Stimulated activated CD4-positive, alpha-beta T cell treated with anti-CD3 and anti-CD28 coated beads, Interleukin-1b, Interleukin-23, amount 100 ng/mL, for 1 hour (primary cell): ENCODE measurements around the gene ANKUB1.
"Not testable (repeated sequence)": the region's sequence is repeated elsewhere in the genome, so short reads cannot be mapped to it uniquely, and the experiment has no call there.

Experiments used
- DNase-seq, 2 donors: peaks; one replicate each; pipeline ENCODE4 v3.0.0-alpha.2; 2020; ENCODE audit warnings: low read depth in 2 of 2

ANKUB1 gene, protein sequence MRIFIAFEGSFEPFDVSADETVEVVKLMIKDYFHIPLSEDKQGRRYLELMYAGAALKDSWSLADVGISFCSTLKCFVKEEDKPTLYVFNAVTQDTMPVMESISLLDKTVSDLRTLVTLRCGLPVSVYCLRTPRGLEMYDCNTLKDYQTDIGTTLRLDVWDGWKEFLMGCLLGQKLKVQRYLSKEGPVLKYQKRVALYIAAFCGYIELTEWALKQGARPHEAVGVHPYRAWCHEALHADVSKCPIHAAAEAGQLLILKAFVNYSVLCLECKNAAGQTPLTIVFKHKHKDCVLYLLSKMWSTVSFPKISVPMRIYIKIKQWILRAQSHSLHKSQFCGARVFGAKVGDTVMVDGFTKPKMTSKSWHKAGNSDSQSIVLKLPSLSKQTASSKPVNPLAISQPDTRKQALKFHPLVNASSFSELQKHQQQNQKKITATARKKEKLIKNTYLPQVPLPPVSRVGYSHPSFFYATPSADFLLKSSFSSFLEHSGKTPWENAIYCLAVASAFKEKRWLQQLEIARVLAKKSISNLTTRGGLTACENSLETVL

DNA sequence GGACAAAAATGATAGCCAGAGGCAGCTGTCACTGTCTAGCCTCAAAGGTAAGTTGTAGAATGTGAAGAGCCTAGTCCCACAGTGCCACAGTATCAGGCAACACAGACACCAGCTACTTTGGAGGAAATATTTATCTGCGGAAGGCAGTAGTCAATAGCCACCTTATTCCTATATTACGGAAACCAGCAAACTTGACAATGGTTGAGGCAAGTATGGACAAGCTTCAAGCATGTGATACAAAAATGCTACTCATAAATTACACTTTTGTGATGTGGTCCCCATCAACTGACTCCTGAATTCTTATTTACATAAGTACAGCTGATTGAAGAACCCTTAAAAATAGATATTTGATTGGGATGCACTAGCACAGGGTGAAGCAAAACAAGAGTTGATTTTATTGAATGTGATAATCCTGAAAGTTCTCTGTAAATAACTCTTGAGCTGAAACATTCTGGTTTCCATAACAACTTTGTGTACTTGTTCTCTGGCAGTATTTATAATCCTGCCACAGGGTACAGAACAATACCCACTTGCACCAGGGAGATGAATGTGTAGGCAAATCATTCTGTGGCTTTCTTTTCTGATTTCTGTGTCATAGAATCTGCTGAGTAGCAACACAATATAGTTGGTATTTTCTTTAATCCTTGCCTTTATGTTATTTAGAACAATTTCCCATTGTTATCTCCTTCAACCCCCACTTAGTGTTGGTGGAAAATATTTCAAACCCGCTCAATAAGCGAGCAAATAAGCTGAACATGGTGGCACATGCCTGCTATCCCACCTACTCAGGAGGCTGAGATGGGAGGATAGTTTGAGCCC, at the start of gene ANKUB1:
Gene ANKUB1 (minus strand): TSS at position 103 of the 819 bp plus-strand sequence. CDS start 188 bp downstream, outside the sequence.
- DNase-seq = no peak

DNA sequence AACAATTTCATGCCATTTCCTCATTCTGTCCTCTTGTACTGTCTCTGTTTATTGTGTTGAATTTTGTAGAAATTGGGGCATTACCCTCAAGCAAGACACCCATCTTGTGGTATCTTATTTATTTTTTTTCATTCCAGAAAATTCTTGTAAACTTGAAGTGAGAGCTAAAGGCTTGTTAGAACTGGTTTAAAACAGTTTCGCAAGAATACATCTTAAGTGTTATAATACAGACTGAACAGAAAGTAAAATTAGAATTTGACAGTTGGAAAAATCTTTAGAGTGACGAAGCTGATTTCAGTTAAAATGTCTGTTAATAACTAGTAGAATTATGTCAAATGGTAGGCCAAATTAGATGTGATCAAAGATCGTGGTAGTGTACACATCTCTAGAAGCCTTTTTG, 47.5 kb upstream of the ANKUB1 start:
- no peak for DNase-seq

DNA sequence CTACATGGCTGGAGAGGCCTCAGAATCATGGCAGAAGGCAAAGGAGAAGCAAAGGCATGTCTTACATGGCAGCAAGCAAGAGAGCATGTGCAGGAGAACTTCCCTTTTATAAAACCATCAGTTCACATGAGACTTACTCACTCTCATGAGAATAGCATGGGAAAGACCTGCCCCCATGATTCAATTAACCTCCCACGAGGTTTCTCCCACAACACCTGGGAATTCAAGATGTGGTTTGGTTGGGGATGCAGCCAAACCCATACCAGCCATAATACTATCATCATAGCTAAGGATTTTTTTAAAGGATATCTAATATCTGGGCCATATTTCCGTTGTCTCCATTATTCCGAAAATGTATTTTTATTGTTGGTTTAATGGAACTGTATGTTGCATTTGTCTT, 47.1 kb upstream of the ANKUB1 start:
- DNase-seq = not testable (repeated sequence)

DNA sequence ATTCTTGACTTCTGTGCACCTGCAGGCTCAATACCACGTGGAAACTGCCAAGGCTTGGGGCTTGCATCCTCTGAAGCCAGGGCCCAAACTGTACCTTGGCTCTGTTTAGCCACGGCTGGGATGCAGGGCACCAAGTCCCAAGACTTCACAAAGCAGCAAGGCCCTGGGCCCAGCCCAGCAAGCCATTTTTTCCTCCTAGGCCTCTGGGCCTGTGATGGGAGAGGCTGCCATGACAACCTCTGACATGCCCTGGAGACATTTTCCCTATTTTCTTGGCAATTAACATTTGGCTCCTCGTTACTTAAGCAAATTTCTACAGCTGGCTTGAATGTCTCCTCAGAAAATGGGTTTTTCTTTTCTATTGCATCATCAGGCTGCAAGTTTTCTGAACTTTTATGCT, 46.1 kb upstream of the ANKUB1 start:
- DNase-seq = not testable (repeated sequence)

DNA sequence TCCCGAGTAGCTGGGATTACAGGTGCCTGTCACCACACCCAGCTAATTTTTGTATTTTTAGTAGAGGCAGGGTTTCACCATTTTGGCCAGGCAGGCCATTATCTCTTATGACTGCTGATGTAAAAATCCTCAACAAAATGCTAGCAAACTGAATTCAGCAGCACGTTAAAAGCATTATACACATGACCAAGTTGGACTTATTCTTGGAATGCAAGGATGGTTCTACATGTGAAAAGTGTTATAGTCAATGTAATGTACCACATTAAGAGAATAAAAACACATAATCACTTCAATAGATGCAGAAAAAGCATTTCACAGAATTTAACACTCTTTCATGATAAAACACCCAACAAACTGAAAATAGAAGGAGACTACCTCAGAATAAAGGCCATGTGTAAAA, 40.9 kb upstream of the ANKUB1 start:
- no peak for DNase-seq

DNA sequence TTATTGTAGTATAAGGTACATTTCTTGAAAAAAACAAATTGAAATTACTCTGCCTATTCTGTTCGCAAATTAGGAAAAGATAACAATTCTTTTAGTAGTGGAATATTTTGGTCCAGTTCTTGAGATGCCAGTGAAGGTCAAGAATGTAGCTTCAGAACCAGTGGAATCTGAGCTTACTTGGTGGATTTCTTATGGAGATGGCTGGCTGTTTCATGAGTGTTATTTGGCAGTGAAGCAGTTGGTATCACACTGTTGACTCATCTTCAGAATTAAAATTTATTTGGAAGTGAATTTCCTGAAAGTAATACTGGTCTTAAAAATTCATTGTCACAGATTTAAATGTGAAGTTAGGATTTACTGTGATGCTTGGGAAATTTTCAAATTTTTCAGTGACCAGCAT, 39.7 kb upstream of the ANKUB1 start:
- DNase-seq = no peak

DNA sequence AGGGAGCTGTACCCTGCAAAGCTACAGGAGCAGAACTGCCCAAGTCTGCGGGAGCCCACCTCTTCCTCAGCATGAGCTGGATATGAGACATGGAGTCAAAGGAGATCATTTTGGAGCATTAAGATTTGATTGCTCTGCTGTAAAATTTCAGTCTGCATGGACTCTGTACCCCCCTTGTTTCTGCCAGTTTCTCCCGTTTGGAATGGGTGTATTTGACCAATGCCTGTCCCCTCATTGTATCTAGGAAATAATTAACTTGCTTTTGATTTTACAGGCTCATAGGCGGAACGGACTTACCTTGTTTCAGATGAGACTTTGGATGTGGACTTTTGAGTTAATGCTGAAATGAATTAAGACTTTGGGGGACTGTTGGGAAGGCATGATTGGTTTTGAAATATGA, 39.0 kb upstream of the ANKUB1 start:
- no peak for DNase-seq

DNA sequence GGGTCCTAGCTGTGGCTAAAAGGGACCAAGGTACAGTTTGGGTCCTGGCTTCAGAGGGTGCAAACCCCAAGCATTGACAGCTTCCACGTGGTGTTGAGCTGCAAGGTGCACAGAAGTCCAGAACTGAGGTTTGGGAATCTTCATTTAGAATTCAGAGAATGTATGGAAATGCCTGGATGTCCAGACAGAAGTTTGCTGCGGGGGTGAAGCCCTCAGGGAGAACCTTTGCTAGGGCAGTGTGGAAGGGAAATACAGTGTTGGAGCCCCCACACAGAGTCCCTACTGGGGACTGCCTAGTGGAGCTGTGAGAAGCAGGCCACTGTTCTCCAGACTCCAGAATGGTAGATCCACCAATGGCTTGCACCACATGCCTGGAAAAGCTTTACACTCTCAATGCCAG, 38.5 kb upstream of the ANKUB1 start:
- DNase-seq = no peak

DNA sequence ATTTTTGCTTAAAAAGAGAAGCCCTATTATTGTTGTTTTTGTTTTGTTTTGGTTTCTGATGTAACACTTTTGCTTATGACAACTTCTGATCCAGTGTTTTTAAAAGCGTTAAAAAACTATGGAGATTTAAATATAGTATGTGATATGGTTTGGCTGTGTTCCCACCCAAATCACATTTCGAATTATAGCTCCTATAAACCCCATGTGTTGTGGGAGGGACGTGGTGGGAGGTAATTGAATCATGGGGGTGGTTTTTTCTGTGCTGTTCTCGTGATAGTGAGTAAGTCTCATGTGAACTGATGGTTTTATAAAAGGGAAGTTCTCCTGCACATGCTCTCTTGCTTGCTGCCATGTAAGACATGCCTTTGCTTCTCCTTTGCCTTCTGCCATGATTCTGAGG, 37.3 kb upstream of the ANKUB1 start:
- DNase-seq = not testable (repeated sequence)

DNA sequence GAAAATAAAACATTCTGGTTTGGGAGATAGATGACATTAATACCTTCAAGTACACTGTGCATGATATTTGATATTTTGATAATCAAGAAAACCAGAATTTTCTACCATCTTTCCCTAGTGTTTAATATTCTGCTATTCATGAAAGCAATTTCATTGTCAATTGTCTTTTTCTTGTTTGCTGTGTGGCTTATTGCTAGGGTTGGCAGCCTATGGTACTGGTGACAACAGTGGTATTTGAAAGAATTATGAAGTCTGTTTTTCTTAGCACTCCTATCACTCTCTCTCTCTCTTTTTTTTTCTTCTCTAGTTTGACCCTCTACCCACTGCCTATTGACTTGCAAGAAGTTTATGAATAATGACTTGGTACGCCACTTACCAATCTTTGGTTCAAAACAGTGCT, 36.0 kb upstream of the ANKUB1 start:
- DNase-seq = no peak

DNA sequence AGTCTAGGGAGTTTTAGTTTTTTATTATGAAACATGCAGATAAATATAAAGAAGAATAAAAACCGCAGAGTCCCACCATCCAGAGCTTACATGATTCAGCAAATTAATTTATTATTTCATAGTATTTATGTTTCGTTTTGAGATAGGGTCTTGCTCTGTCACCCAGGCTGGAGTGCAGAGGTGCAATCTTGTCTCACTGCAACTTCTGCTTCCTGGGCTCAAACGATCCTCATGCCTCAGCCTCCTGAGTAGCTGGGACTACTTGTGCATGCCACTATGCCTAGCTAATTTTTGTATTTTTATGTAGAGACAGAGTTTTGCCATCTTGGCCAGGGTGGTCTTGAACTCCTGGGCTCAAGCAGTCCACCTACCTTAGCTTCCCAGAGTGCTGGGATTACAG, 34.3 kb upstream of the ANKUB1 start:
- DNase-seq = no peak

DNA sequence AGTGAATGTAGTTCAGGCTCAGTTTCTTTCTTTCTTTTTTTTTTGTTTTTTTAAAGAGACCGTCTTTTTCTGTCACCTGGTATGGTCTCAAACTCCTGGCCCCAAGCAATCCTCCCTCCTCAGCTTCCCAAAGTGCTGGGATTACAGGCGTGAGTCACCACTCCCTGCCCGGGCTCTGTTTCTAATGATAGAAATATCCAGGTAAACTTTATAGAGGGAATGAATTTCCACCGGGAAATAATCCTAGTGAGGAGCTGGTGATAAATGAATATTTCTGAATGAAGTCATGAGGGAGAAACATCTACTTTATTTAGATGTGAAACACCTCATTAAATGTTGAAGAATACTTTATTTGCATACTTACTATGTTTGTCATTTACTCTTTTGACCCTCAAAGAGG, 27.8 kb upstream of the ANKUB1 start:
- no peak for DNase-seq

DNA sequence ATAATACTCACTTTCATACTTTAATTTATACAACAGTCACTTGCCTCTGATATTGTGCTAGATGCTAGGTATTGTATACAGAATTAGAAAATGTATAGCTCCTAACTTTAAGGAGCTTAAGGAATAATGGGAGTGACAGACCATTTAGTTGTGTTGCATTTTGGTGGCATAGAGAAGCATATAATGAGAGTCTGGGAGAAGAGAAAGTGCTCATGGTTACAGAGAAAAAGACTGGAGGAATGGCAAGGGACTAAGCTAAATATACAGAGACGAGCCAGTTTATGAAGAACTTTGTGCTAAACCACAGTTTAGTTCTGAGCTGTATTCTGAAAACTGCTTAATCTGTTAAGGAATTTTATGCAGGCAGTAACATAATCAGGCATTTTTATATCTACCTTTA, 27.1 kb upstream of the ANKUB1 start:
- DNase-seq = no peak

DNA sequence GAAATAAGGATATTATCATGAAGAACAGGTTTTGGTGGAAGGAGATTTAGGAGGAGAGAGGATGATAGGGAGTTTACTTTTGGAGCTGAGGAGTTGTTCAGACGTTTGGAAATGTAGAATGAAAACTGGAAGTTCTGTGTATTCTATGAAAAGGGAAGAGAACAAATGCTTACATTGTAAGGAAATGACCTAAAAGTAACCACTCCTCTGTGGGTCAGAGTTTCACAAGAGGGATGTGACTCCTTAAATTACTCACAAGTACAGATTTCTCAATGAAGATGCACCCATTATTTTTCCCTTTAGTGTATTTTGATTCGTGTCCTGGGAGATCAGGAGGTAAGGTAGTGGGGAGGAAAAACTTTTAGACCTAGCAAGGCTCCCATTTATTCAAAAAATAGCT, 24.6 kb upstream of the ANKUB1 start:
- no peak for DNase-seq

DNA sequence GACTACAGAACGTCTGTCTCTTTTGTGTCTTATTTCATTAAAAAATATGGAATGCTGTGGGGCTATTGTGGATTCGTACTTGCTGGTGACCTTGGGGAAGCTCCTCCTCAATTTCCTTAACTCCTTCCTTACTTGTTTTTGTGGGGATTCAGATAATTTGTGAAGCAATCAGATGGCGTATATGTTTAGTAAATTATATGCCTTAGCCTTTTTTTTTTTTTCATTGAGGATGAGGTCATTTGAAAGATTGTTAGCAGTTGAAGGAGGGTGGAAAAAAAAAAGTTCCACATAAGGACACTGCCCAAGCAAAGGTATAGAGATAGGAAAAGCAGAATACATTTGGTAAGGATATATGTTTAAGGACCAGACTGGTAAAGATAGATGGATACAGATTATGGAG, 24.0 kb upstream of the ANKUB1 start:
- no peak for DNase-seq

DNA sequence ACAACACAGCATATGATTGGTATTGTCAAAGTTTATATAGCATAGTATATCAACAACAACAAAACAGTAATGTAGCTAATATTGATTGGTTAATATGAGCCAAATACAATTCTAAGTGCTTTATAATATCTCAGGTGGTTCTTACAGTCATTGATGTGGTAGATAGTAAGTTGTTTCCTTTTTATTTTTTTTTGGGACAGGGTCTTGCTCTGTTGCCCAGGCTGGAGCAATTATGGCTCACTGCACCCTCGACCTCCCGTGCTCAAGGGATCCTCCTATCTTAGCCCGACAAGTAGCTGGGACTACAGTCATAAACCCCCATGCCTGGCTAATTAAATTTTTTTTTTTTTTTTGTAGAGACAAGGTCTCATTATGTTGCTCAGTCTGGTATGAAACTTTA, 23.4 kb upstream of the ANKUB1 start:
- DNase-seq = no peak

DNA sequence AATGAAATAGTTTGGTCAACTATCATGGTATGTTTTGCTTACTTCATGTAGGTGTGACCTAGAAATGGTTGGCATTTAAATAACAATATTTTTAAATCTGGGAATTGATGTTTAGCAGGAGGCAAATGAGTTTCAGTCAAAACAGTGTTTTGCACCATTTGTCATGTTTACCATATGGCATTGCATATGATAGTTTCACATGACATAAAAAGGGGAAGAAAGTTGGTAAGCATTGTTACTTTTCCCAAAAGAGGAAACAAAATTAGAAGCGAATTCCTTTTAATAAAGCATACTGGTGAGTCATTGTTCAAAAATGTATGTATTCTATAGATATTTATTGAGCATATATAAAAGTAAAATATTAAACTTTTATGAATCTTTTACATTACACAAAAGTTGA, 23.0 kb upstream of the ANKUB1 start:
- DNase-seq = no peak

DNA sequence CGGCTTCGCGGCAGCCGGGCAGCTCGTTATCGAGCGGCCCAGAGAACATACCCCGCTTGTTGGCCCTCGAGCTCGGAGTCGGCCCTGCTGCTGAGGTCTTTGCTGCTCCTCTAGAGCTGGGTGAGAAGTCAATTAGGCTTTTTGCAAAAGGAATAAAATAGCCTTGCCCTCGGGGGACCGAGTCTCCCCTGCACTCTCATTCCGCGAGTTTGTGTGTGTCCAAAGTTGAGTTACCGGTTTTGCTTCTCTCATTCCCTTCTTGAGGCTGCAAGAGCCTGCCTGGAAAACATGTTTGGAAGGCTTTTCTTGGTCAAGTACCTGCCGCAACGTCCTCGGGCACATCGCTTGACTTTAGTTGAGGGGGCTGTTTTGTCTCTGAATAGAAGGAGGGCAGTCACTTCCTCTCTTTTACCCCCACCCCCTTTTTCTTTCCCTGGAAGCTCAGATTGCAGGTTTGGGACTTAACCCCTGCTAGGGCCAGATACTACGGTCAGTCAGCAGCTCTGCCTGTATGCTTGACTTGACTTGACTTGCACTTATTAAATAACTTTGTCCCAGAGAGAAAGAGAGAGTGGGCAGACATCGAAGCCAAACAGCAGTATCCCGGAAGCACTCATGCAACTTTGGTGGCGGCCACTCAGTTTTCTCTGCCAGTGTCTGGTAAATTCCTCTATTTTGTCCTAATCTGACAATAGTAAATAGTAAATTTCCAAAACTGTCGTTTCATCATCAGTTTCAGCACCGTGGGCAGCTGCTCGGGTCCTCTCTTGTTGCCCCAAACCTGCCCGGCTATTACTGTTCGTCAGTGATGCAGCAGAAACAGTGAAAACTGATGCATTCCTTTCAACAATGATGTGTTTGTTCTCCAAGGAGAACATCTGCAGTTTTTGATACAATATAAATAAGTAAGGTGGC, 21.3 kb upstream of the ANKUB1 start:
- no peak for DNase-seq

DNA sequence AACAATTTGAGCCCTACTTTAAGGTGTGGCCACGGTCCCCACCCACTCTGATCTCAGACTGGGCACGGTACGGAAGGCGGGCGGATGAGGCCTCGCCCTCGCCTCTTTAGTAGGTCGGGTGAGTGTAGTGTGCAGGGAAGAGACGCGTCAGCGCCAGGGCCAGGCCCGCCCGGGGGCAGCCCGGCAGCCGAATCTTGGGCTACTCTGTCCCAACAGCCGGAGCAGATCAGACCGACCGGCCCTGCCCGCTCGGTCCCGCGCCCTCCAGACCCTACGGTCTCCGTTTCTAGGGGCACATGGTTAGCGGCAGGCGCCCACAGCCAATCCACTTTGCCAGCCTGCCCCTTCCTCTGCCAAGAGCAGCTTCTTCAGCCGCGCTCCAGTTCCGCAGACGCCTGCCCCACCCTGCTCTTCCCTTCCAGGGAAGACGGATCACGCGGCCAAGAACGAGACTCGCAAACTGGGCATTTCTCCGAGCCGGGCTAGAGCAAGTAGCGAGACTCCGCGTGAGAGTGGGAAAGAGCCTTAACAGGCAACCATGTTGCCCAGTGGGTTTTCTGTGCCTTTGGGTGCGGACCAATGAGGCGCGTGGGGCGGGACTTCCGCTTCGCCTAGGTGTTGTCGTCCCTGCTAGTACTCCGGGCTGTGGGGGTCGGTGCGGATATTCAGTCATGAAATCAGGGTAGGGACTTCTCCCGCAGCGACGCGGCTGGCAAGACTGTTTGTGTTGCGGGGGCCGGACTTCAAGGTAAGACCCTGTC, 20.4 kb upstream of the ANKUB1 start, which contains the start of gene RNF13:
Gene RNF13 (plus strand): TSS at position 610 of the 761 bp plus-strand sequence. CDS start 32,812 bp downstream, outside the sequence.
- DNase-seq = peak; percentile 63 to 87

DNA sequence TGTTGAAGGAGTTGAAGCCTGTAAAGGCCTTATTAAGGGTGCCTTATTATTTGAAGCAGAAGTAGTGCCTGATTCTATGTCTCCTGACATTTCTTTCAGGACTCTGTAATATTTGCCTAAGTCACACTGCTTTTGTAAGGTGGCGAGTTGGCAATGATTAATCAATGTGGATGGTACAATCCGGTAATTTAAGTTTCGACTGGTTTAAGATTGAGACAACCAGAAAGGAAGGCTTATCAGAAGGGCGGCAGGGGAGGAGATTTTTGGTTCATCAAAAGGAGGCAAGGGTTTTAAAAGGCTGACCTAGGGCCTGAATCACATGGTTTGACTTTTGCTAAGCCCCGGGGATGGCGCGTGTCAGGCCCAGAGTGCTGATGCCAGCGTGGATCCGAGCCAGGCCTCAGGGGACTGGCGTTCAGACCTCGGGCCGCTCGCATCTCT, 19.8 kb upstream of the ANKUB1 start:
- DNase-seq = no peak

DNA sequence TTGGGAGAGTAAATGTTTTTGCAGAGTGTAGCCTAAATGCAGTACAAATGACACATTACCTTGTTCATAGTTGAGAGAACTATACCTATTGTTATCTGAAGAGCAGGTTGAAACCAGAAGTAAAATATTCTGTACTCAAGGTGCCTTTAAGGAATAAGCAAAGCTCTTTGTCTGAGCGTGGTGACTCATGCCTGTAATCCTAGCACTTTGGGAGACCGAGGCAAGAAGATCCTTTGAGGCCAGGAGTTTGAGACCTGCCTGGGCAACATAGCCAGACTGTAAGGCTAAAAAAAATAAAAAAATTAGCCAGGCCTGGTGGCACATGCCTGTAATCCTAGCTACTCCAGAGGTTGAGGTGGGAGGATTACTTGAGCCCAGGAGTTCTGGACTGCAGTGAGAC, 18.5 kb upstream of the ANKUB1 start:
- DNase-seq = no peak
